A549 treated with AZD2906 at 1 μM for 4 hours (cell line): ENCODE results near the gene FAM3C. TPM values are rescaled to one million over a fixed set of nuclear protein-coding genes. Genes with fewer than 3 reads are reported as not detected.

Source experiments
- total RNA-seq: library from RNA; stranded (reverse); fragments of 200-300 nt; extraction: Qiagen RNA extraction; gene quantifications from 5 replicates; pipeline ENCODE4 v1.2.3, GENCODE V29; 2022

Gene FAM3C
- 36.0 to 40.6 TPM (median 37.8 TPM) in 5 replicates for total RNA-seq

GRCh38 chr7:121395961-121396757, at the start of gene FAM3C:
Gene FAM3C (minus strand): TSS chr7:121396308. CDS start chr7:121382969, 13,339 bp downstream.

DNA sequence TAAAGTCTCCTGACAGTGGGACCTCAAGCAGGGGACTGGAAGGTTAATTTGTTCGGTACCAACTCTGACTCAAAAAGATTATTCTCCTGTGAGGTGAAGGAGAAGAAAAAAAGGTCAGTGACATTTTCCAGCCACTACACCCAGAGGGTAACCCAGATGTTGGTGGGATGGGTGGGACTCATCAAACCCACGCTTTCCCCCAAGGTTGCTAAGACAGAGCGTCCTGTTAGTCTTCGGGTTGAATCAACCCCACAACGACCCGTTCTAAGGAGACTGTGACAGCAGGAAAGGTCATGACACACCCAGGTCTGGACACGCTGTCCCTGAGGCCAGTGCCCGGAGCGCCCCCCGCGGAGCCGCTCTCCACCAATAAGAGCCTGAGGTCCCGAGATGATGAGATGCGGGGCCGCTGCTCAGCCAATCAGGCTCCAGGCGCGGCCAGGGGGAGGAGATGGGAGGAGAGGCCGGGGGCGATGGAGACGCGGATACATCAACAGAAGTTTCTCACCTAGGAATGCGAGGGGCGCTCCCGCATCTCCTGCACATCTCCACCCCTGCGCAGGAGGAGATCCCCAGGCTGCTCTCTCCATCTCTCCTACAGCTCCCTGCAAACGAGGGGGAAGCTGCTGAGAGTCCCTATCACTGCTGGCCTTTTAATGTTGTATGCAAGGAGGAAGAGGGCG, 67.5 kb downstream of the FAM3C start, which contains the start of gene WNT16:
WNT16 (plus strand) TSS at position 493 of the 683 bp plus-strand sequence. CDS start 293 bp downstream, outside the sequence.

Other genes with a start within 250 kb of the FAM3C start
- gene WNT16, start 67.3 kb downstream of the FAM3C start, total RNA-seq = 2.0 to 3.2 TPM (median 2.6 TPM) in 5 replicates